Stimulated activated naive B cell treated with anti-CD40 and anti-IgM and Interleukin-4, amounts not matched to agents 10 μg/mL and 1 μg/mL and 100 μg/mL, for 72 hours (primary cell): Measurements from ENCODE around the gene NFATC4.

Experiments
- ATAC-seq, 2 donors: fragments of 150-1000 bp; cut with Tn5 transposase; replicated peaks; 2 replicates each; pipeline ENCODE4 v1.10.0; 2021; ENCODE audit warnings: moderate library complexity in 1 of 2
- DNase-seq: peaks from one replicate; pipeline ENCODE4 v3.0.0; 2021
- H3K27ac Mint-ChIP-seq: one replicate; pipeline ENCODE4 v1.8.0; 2022; ENCODE audit warnings: mild to moderate bottlenecking, mixed read lengths
- H3K27me3 Mint-ChIP-seq, 2 donors: one replicate each; pipeline ENCODE4 v1.8.0; 2022; ENCODE audit warnings: mixed read lengths in 2 of 2
- H3K36me3 Mint-ChIP-seq, 2 donors: one replicate each; pipeline ENCODE4 v1.8.0; 2022; ENCODE audit warnings: mixed read lengths in 2 of 2, mild to moderate bottlenecking in 1 of 2
- H3K4me1 Mint-ChIP-seq, 2 donors: one replicate each; pipeline ENCODE4 v1.8.0; 2022; ENCODE audit warnings: mixed read lengths in 2 of 2, mild to moderate bottlenecking in 1 of 2
- H3K4me3 Mint-ChIP-seq, 2 donors: one replicate each; pipeline ENCODE4 v1.8.0; 2022; ENCODE audit warnings: mild to moderate bottlenecking in 2 of 2, mixed read lengths in 2 of 2, moderate library complexity in 1 of 2
- H3K9me3 Mint-ChIP-seq, 2 donors: one replicate each; pipeline ENCODE4 v1.8.0; 2022; ENCODE audit warnings: mixed read lengths in 2 of 2, mild to moderate bottlenecking in 1 of 2

NFATC4 gene

GRCh38 chr14:24332268-24332993, 35.6 kb upstream of the NFATC4 start:
- peaks cover 16 to 39% of the 10 kb centered on the region in 2 donors for H3K27me3 Mint-ChIP-seq
- H3K4me1 Mint-ChIP-seq, result peaks cover 24 to 38% of the 10 kb centered on the region in 2 donors
- DNase-seq (peak; percentile 84), ATAC-seq (peak; percentile 88 to 91)
- H3K9me3 Mint-ChIP-seq, result no peaks in the 10 kb centered on the region
- peak overlapping the region; percentile 77 for H3K27ac Mint-ChIP-seq
- H3K36me3 Mint-ChIP-seq, result peaks cover 10 to 15% of the 10 kb centered on the region in 2 donors
- H3K4me3 Mint-ChIP-seq, result peak overlapping the region; percentile 82 to 87

GRCh38 chr14:24334431-24335291, 33.3 kb upstream of the NFATC4 start, which contains the start of gene ADCY4:
ADCY4 (minus strand) TSS chr14:24335071; CDS start chr14:24334652, 419 bp downstream.
- DNase-seq (no peak), ATAC-seq (peak; percentile 29 to 33)
- no peaks in the 10 kb centered on the region for H3K9me3 Mint-ChIP-seq
- peaks cover 36 to 58% of the 10 kb centered on the region in 2 donors for H3K4me1 Mint-ChIP-seq
- peaks cover 16 to 39% of the 10 kb centered on the region in 2 donors for H3K27me3 Mint-ChIP-seq
- H3K4me3 Mint-ChIP-seq, result peak within 1 kb of the TSS; percentile 70 to 87
- H3K36me3 Mint-ChIP-seq, result peaks cover 16 to 25% of the 10 kb centered on the region in 2 donors
- H3K27ac Mint-ChIP-seq, result no peak within 1 kb of the TSS

GRCh38 chr14:24335461-24336171, 32.4 kb upstream of the NFATC4 start:
- DNase-seq (no peak), ATAC-seq (no peak)
- Mint-ChIP-seq H3K4me3 (peak overlapping the region in 1 of 2 donors; percentile 57), H3K9me3 (no peaks in the 10 kb centered on the region), H3K27ac (no peak overlapping the region), H3K36me3 (peaks cover 16 to 25% of the 10 kb centered on the region in 2 donors), H3K4me1 (peaks cover 38 to 65% of the 10 kb centered on the region in 2 donors), H3K27me3 (peaks cover 16 to 39% of the 10 kb centered on the region in 2 donors)

GRCh38 chr14:24337144-24337823, 30.7 kb upstream of the NFATC4 start:
- Mint-ChIP-seq H3K9me3 (no peaks in the 10 kb centered on the region), H3K4me3 (no peak overlapping the region), H3K27me3 (peaks cover 21 to 29% of the 10 kb centered on the region in 2 donors), H3K27ac (no peak overlapping the region), H3K36me3 (peaks cover 16 to 25% of the 10 kb centered on the region in 2 donors), H3K4me1 (peaks cover 35 to 57% of the 10 kb centered on the region in 2 donors)
- no peak for DNase-seq
- no peak for ATAC-seq

- ATAC-seq (no peak), DNase-seq (no peak)
- no peaks in the 10 kb centered on the region for H3K9me3 Mint-ChIP-seq
- H3K4me1 Mint-ChIP-seq, result peaks cover 31 to 52% of the 10 kb centered on the region in 2 donors
- no peak overlapping the region for H3K27ac Mint-ChIP-seq
- peak overlapping the region in 1 of 2 donors; percentile 36 for H3K4me3 Mint-ChIP-seq
- H3K27me3 Mint-ChIP-seq, result peaks cover 22 to 24% of the 10 kb centered on the region in 2 donors
- H3K36me3 Mint-ChIP-seq, result peaks cover 16 to 25% of the 10 kb centered on the region in 2 donors
Observed at GRCh38 chr14:24337824-24338175, 30.2 kb upstream of the NFATC4 start.

GRCh38 chr14:24338843-24339242, 29.1 kb upstream of the NFATC4 start:
- no peak for ATAC-seq
- peaks cover 16 to 25% of the 10 kb centered on the region in 2 donors for H3K36me3 Mint-ChIP-seq
- H3K9me3 Mint-ChIP-seq, result no peaks in the 10 kb centered on the region
- no peak for DNase-seq
- peak overlapping the region; percentile 91 for H3K4me3 Mint-ChIP-seq
- H3K27me3 Mint-ChIP-seq, result peaks cover 18 to 20% of the 10 kb centered on the region in 2 donors
- peaks cover 28 to 43% of the 10 kb centered on the region in 2 donors for H3K4me1 Mint-ChIP-seq
- H3K27ac Mint-ChIP-seq, result peak overlapping the region; percentile 17

GRCh38 chr14:24339284-24340151, 28.5 kb upstream of the NFATC4 start, which contains the start of gene RIPK3:
RIPK3 (minus strand) TSS chr14:24339991; CDS start chr14:24339826, 165 bp downstream.
- DNase-seq, result peak; percentile 60
- peak; percentile 95 to 96 for ATAC-seq
- Mint-ChIP-seq H3K4me1 (peaks cover 25 to 37% of the 10 kb centered on the region in 2 donors), H3K27ac (peak within 1 kb of the TSS; percentile 90), H3K4me3 (peak within 1 kb of the TSS; percentile 91), H3K36me3 (peaks cover 16 to 25% of the 10 kb centered on the region in 2 donors), H3K27me3 (peaks cover 17 to 18% of the 10 kb centered on the region in 2 donors), H3K9me3 (no peaks in the 10 kb centered on the region)

- no peak for ATAC-seq
Observed at GRCh38 chr14:24340606-24341005, 27.4 kb upstream of the NFATC4 start.

GRCh38 chr14:24342889-24343288, 25.1 kb upstream of the NFATC4 start:
- ATAC-seq, result no peak
- Mint-ChIP-seq H3K27ac (no peak overlapping the region), H3K9me3 (no peaks in the 10 kb centered on the region), H3K36me3 (peaks cover 3 to 5% of the 10 kb centered on the region in 2 donors), H3K4me1 (peaks cover 15 to 23% of the 10 kb centered on the region in 2 donors), H3K4me3 (no peak overlapping the region), H3K27me3 (peaks cover 23 to 32% of the 10 kb centered on the region in 2 donors)
- no peak for DNase-seq

More at GRCh38 chr14:24340606-24341005, 27.4 kb upstream of the NFATC4 start:
- no peak overlapping the region for H3K4me3 Mint-ChIP-seq
- H3K4me1 Mint-ChIP-seq, result peaks cover 16 to 27% of the 10 kb centered on the region in 2 donors
- H3K9me3 Mint-ChIP-seq, result no peaks in the 10 kb centered on the region
- peaks cover 16 to 20% of the 10 kb centered on the region in 2 donors for H3K27me3 Mint-ChIP-seq
- no peak for DNase-seq
- no peak overlapping the region for H3K27ac Mint-ChIP-seq
- H3K36me3 Mint-ChIP-seq, result peaks cover 16 to 18% of the 10 kb centered on the region in 2 donors

GRCh38 chr14:24343795-24344660, 24.0 kb upstream of the NFATC4 start:
- DNase-seq, result no peak
- Mint-ChIP-seq H3K4me1 (peaks cover 6 to 12% of the 10 kb centered on the region in 2 donors), H3K36me3 (no peaks in the 10 kb centered on the region), H3K4me3 (no peak overlapping the region), H3K9me3 (no peaks in the 10 kb centered on the region), H3K27ac (no peak overlapping the region), H3K27me3 (peaks cover 23 to 32% of the 10 kb centered on the region in 2 donors)
- ATAC-seq, result no peak

GRCh38 chr14:24347134-24347533, 20.9 kb upstream of the NFATC4 start:
- Mint-ChIP-seq H3K27me3 (peaks cover 35 to 60% of the 10 kb centered on the region in 2 donors), H3K36me3 (no peaks in the 10 kb centered on the region), H3K4me3 (no peak overlapping the region), H3K27ac (no peak overlapping the region), H3K4me1 (no peaks in the 10 kb centered on the region), H3K9me3 (no peaks in the 10 kb centered on the region)
- ATAC-seq (no peak), DNase-seq (no peak)

- no peak overlapping the region for H3K4me3 Mint-ChIP-seq
- no peak overlapping the region for H3K27ac Mint-ChIP-seq
- H3K4me1 Mint-ChIP-seq, result no peaks in the 10 kb centered on the region
- no peaks in the 10 kb centered on the region for H3K9me3 Mint-ChIP-seq
- no peak for ATAC-seq
- no peaks in the 10 kb centered on the region for H3K36me3 Mint-ChIP-seq
- no peak for DNase-seq
- H3K27me3 Mint-ChIP-seq, result peaks cover 36 to 69% of the 10 kb centered on the region in 2 donors
Observed at GRCh38 chr14:24348186-24348585, 19.8 kb upstream of the NFATC4 start.
